Measurements from ENCODE around the gene TPSG1.
"Not testable (repeated sequence)": the region's sequence is repeated elsewhere in the genome, so short reads cannot be mapped to it uniquely, and the experiment has no call there.

Gene TPSG1

GRCh38 chr16:1213796-1214372, 11.2 kb downstream of the TPSG1 start:
- no peak for DNase-seq

DNA sequence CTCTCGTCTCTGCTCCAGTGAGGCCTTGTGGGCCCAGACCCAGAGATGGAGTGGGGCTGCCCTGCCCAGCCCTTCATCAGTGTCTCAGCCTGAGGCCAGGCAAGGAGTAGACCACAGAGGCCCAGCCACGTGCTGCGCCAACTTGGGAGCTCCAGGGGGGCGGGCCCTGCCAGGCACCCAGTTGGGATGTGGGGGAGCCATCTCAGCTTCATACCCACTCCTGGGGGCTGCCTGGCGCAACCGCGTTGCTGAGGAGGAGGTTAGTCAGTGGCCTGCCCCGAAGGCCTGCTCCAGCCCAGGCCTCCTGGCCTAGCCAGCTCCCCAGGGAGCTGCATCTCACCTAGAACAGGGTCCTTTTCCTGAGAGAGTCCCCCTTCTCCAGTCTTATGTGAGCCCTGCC, 11.8 kb downstream of the TPSG1 start:
- no peak for DNase-seq

DNA sequence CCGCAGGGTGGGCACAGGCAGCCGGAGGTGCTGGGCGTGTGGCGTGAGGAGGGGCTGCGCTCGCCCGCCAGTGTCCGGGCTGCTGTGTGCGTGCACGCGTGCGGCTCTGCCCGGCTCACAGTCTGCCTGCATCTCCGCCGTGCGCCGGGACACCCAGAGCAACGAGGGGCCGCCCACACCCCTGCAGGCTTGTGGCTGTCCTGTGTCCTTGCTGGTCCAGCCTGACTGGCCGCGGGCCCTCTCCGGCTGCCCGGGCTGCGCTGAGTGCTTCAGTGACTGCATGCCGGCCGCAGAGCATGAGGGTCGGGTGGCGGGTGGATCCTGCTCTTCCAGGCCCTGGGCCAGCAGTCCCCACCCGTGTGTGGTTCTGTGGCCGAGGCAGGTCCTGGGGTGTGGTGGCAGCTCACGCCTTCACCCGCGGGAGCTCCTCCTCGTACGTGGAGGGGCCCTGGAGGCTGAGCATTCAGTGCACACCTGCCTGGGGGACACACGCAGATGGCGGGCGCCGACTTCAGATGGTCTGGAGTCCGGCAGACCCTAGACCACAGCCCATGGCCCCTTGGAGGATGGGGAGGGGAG, 12.4 kb downstream of the TPSG1 start:
- DNase-seq: no peak

- no peak for DNase-seq
These were observed 13.4 kb downstream of the TPSG1 start for GRCh38 chr16:1211451-1212268.

GRCh38 chr16:1210461-1210860, 14.6 kb downstream of the TPSG1 start:
- DNase-seq: no peak

DNA sequence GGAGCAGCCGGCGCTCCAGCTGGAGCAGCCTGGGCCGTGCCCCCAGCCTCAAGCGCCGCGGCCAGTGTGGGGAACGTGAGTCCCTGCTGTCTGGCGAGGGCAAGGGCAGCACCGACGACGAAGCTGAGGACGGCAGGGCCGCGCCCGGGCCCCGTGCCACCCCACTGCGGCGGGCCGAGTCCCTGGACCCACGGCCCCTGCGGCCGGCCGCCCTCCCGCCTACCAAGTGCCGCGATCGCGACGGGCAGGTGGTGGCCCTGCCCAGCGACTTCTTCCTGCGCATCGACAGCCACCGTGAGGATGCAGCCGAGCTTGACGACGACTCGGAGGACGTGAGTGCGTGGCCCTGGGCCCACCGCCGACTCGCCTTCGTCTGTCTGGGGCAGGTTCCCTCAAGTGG, 16.0 kb downstream of the TPSG1 start:
- DNase-seq: no peak

DNA sequence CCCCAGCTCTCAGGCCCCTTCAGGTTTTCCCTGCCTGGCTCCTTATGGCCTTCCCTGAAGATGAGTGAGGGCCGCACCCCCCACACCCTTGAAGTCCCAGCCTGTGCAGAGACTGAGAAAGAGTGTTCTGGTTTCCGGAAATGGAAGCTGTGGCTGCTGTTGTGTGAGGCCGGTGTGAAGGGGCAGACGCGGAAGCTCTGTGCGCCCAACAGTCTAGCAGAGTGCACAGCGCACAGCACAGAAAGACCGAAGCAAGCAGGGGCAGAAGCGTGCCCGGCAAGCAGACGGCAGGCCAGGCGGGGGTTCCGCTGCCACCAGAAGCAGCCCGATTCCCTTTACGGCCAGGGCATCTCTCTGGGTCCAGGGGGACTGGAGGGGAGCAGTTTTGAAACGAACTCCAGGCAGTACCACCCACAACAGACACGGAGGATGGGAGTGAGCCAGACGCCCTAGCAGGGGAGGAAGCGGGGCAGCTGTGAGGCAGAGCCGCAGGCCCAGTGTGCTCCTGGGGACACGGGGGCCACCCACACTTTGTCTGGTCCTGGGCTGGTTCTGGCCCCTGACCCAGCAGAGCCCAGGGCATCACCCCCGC, 16.7 kb downstream of the TPSG1 start:
- DNase-seq: peak; percentile 10

GRCh38 chr16:1206786-1207185, 18.3 kb downstream of the TPSG1 start:
- DNase-seq: peak; percentile 33

DNA sequence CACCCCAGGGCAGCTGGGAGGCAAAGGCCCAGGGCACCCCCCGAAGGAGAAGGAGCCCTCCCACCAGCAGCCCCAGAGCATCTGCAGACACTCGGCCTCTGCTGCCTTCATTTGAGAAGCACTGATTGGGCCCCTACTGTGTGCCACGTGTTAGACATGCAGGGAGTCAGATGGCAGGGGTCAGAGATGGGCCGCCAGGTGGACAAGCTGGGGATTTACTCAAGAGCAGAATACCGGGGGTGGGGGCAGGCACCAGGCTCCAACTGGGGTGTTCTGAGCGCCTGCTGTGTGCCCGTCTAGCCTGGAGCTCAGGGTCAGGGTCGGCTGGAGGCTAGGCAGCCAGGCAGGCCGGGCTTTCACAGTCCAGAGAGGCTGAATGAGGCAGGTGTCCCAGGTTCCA, 18.7 kb downstream of the TPSG1 start:
- no peak for DNase-seq

GRCh38 chr16:1204933-1205332, 20.1 kb downstream of the TPSG1 start:
- DNase-seq: no peak

DNA sequence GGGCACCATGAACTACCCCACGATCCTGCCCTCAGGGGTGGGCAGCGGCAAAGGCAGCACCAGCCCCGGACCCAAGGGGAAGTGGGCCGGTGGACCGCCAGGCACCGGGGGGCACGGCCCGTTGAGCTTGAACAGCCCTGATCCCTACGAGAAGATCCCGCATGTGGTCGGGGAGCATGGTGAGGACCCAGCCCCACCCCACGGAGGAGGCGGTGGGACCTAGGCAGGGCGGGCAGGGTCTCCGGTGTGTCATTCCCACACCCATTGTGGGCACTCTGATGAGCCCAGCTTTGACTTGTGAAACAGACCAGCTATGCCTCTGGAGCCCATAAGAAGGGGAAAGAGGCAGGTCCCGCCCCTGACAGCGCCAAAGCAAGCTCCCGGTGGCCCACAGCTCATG, 22.8 kb downstream of the TPSG1 start:
- no peak for DNase-seq

DNA sequence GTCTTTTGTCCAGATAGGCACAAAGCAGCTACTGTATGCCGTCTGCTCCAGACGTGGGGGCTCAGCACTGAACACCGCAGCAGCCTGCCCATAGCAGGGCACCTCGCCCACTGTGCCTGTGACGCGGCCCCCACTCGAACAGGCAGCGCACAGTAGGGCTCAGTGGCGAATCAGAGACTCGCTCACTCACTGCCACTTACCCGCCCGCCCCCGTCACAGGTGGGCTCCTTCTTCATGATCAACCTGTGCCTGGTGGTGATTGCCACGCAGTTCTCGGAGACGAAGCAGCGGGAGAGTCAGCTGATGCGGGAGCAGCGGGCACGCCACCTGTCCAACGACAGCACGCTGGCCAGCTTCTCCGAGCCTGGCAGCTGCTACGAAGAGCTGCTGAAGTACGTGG, 23.6 kb downstream of the TPSG1 start:
- DNase-seq: no peak

GRCh38 chr16:1200014-1200627, 24.9 kb downstream of the TPSG1 start:
- DNase-seq: no peak

- no peak for DNase-seq
These were observed 25.6 kb downstream of the TPSG1 start for GRCh38 chr16:1199347-1200013.

- DNase-seq: not testable (repeated sequence)
These were observed 26.3 kb downstream of the TPSG1 start for GRCh38 chr16:1198671-1199346.

DNA sequence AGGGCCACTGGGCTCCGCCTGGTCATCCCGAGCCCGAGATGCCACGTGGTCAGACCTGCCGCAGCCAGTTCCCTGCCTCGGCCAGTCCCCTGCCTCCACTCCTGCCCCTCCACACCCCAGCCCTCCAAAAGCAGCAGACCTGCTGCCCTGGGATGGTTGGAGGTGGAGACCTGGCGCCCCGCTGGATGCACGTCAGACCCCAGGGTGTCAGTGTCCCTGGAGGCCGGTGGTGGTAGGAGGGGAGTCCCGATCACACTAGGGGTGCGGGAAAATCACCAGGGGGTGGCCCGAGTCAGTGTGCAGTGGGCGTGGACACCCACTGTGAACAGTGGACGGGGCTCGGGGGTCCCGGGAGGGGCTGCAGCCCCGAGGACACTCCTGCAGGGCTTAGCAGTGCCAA, 26.9 kb downstream of the TPSG1 start:
- DNase-seq: no peak

DNA sequence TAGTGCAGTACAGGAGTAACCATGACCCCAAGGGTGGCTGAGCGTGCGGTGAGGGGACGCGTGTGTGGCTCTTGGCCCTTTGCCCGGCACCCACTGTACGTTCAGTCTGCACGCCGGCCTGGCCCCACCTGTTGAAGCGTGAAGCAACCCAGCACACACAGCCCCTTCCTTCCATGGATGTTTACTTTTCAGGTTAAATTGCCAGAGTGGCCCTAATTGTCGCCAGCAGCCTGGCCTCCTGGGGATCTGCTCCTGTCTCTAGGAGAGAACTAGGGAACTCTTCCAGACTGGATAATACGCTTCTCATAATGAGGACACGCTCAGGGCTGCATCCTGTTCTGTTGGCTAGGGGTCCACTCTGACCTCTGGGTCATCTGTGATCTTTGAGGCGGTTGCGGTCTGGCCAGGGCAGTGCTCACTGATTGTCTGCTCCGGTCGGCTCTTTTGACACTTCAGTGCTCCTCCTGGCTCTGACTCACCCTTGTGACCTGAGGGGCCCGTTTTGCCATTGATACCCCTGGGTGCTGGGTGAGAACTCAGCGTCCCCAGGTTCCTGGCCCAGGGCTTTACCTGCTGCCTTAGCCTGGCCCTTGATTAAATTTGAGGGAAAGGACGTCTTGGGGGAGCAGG, 27.7 kb downstream of the TPSG1 start:
- no peak for DNase-seq

DNA sequence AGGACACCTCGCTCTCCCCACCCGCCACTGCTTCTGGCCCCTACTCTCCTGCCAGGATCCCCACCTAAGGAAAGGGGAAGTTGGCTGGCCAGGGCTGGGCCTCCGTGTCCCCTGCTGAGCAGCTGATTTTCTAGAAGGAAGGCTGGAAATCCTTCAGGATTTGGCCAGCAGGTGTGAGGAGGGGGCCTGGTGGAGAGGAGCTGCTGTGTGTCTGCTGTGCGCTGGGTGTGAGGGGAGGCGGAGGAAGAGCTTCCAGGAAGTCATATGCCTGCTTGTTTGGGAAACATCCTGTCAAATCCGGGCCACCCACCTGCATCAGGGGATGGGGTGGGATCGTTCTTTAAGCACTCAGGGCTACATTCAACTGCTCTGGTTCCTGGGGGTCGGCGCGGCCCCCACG, 28.6 kb downstream of the TPSG1 start:
- DNase-seq: no peak

- DNase-seq: no peak
These were observed 29.7 kb downstream of the TPSG1 start for GRCh38 chr16:1195393-1195666.

- DNase-seq: no peak
These were observed 30.2 kb downstream of the TPSG1 start for GRCh38 chr16:1194665-1195392.

GRCh38 chr16:1193825-1194581, 31.1 kb downstream of the TPSG1 start:
- DNase-seq: no peak

Data from CD4-positive, alpha-beta T cell treated with Interleukin-10 for 1 hour (primary cell).